GM19238 (cell line): ENCODE results near the gene SLC4A3.

Source experiments
- DNase-seq: peaks from one replicate; pipeline ENCODE4 v3.0.0; 2011; ENCODE audit warnings: low spot score; ENCODE audit not compliant: insufficient read length

Gene SLC4A3

DNA sequence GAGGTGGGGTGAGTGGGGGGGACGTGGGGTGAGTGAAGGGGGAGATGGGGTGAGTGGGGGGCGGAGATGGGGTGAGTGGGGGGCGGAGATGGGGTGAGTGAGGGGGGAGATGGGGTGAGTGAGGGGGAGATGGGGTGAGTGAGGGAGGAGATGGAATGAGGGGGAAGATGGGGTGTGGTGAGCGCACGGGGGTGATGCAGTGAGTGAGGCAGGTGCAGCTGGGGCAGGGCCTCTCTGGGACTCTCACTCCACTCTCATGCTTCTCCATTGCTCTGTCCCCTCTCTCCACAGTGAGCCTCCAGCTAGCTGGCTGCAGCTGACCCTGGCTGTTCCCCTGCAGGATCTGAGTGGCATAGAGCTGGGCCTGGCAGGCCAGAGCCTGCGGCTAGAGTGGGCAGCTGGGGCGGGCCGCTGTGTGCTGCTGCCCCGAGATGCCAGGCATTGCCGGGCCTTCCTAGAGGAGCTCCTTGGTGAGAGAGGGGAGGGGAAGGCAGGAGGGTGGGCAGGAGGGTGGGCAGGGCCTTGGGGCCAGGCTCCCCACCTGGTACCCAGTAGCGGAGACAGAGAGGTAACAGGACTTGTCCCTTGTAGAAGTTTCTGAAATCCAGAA, 13.9 kb upstream of the SLC4A3 start:
- no peak for DNase-seq

GRCh38 chr2:219614076-219614860, 13.2 kb upstream of the SLC4A3 start:
- no peak for DNase-seq

- no peak for DNase-seq
These were observed 12.4 kb upstream of the SLC4A3 start for GRCh38 chr2:219615036-219615435.

DNA sequence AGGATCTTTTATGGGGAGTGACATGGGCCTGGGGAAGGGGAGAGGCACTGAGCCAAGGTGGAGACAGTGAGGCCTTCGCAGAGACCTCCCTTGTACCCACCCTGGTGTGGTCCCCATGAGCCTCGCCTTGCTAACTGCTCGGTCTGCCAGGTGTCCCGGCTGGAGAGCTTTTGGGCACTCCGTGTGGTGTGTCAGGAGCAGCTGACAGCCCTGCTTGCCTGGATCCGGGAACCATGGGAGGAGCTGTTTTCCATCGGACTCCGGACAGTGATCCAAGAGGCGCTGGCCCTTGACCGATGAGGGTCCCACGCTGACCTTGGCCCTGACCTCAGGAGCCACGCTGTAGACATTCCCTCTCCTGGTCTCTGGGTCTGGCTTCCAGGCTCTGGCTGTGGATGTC, 11.5 kb upstream of the SLC4A3 start:
- no peak for DNase-seq

- no peak for DNase-seq
These were observed 10.9 kb upstream of the SLC4A3 start for GRCh38 chr2:219616550-219616949.

- DNase-seq, result no peak
These were observed 8.7 kb upstream of the SLC4A3 start for GRCh38 chr2:219618733-219619122.

DNA sequence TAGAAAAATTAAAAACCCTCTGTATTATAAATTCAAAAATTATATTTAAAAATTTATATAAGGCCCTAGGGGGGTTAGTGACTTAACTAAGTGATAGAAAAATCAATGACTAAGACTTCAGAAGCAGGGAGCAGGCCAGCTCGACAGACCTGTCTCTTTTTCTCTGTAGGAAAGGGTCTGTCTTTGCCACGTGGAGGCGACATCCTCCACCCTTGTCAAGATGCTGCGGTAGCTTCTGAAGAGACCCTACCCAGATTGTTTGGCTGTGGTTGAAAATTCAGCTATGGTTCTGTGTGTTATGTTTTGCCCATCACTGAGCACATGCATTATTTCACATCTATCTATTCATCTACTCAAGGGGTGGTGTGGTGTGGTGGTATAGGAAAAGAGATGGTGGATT, 8.2 kb upstream of the SLC4A3 start:
- DNase-seq, result no peak

- DNase-seq, result no peak
These were observed 6.9 kb upstream of the SLC4A3 start for GRCh38 chr2:219620546-219620945.

GRCh38 chr2:219621935-219622334, 5.5 kb upstream of the SLC4A3 start:
- no peak for DNase-seq

GRCh38 chr2:219622472-219622871, 5.0 kb upstream of the SLC4A3 start:
- DNase-seq, result no peak

DNA sequence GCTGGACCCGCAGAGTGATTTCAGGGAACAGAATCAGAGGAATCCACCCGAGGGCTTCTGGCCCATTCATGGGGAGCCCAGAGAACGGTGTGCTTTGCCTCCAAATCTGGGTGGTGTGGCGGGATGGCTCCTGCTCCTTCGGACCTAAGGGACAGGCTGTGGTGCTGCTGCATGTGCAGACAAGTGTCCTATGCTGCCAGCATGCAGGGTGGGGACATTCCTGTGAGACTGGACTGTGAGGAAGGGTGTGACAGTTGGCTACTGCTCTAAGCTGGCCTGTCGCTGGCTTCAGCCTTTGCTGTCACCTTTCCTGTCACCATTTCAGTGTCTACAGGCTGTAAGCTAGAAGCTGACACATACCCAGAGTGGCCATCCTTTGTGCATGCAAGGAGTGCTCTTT, 2.9 kb upstream of the SLC4A3 start:
- no peak for DNase-seq

- no peak for DNase-seq
These were observed 2.3 kb upstream of the SLC4A3 start for GRCh38 chr2:219625179-219625578.

- DNase-seq, result no peak
These were observed 890 bp upstream of the SLC4A3 start for GRCh38 chr2:219626540-219626939.

- no peak for DNase-seq
These were observed 980 bp downstream of the SLC4A3 start for GRCh38 chr2:219628235-219628985.

DNA sequence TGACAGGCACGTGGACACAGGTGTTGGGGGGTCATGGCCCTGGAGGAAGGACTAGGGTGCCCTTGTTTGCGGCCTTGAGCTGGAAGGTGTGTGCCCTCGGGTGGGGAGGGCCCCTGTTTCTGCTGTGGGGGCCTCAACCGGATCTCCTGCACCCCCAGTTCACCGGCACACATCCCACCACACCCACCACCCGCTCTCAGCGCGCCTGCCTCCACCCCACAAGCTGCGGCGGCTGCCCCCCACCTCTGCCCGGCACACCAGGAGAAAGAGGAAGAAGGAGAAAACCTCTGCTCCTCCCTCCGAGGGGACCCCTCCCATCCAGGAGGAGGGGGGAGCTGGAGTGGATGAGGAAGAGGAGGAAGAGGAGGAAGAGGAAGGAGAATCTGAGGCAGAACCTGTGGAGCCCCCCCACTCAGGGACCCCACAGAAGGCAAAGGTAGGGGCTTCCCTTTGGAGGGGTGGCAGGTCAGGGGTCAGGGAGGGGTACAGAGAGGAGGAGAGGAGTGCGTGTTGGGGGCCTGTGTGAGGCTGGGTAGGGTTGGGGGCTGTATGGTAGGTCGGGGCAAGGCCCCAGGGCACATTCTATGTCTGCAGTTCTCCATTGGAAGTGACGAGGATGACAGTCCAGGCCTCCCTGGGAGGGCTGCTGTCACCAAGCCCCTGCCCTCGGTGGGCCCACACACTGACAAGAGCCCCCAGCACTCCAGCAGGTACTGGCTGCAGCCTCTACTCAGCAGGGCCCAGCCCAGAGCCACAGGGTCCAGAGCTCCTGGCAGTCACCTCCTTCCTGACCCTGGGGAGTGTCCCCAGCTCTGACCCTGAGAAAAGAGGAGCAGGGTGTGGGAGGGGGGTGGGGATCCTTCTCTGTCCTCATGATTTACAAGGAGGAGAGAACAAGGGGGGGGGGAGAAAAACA, 1.8 kb downstream of the SLC4A3 start:
- DNase-seq, result no peak

DNA sequence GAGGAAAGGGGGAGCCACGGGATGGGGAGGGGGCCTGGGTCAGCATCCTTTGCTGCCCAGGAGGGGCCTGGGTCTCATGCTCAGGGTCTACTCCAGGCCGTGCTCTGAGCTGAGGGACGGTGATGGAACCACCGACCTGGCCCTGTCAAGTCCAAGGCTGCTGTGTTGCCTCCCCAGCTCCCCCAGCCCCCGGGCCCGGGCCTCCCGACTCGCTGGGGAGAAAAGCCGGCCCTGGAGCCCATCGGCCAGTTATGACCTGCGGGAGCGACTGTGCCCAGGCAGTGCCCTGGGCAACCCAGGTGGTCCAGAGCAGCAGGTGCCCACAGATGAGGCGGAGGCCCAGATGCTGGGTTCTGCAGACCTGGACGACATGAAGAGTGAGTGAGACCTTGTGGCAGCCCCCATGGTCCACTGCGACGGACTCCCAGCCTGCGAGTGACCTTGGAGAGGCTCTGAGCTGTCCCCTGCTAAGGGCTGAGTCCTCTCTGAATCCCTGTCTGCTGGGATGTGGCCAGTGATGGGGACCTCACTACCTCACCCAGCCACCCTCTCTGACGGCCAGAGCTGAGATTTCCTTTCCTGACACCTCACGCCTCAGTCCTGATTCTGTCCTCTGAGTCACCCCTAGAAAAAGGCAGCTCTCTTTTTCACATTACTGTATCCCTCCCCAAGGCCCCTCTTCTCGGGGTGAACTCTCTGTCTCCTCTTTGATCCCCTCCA, 2.7 kb downstream of the SLC4A3 start:
- DNase-seq, result peak; percentile 14

DNA sequence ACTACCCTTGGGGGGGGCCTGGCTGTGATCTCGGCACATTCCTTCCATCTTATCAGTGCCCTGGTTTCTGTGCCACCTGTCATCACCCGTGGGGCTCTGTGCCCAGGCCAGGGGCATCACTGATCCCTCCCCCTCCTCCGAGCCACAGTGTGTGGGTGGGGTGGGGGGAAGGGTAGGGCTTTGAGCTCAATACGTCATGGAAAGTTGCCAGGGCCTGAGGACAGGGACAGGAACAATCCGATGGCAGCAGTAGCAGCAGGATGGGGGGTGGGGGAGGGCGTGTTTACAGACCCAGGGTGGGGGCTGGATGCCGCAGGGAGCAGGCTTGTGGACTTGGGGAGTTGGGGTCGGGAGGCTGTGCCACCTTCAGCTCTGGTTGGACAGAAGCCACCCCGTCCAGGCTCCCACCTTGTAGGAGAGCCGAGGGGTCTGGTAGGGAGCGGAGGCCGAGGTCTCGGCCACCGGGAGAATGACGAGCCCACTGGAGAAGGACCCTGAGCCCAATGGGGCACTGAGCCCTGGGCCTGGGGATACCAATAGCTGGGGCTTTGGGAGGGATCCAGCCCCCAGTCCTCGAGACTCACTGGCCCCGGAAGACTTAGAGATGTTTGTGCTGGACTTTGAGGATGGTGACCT, 3.5 kb downstream of the SLC4A3 start:
- DNase-seq, result peak; percentile 0

GRCh38 chr2:219631406-219631891, 4.0 kb downstream of the SLC4A3 start:
- peak; percentile 2 for DNase-seq

GRCh38 chr2:219631904-219632759, 4.7 kb downstream of the SLC4A3 start:
- peak; percentile 0 for DNase-seq
